Neural progenitor cell (in vitro differentiated cells): ENCODE results near the gene UBR4.

Experiments used
- CTCF ChIP-seq: fragments of 200-600 bp; sonication (generic); IDR thresholded peaks from 2 replicates; pipeline ENCODE4 v1.5.1; 2017; ENCODE audit warnings: antibody characterized with exemption, mild to moderate bottlenecking
- EZH2 ChIP-seq: fragments of 200-600 bp; sonication (generic); IDR thresholded peaks from 2 replicates; pipeline ENCODE4 v1.6.1; 2017; ENCODE audit warnings: antibody characterized with exemption, mild to moderate bottlenecking, moderate library complexity

- TF ChIP-seq CTCF: no peak
- no peak for TF ChIP-seq EZH2
These were observed 160.3 kb downstream of the UBR4 start for GRCh38 chr1:19049798-19050197.
